GM21786 (cell line): ENCODE measurements around the gene KHDRBS2.
"Not testable (repeated sequence)": the region's sequence is repeated elsewhere in the genome, so short reads cannot be mapped to it uniquely, and the experiment has no call there.

Experiments
- ATAC-seq: cut with Tn5 transposase; IDR thresholded peaks from one replicate; pipeline ENCODE4 v1.9.1; 2021; ENCODE audit not compliant: unreplicated experiment

KHDRBS2 gene

GRCh38 chr6:61869632-61870400 lies 416.2 kb downstream of the KHDRBS2 start:
- ATAC-seq = no peak

DNA sequence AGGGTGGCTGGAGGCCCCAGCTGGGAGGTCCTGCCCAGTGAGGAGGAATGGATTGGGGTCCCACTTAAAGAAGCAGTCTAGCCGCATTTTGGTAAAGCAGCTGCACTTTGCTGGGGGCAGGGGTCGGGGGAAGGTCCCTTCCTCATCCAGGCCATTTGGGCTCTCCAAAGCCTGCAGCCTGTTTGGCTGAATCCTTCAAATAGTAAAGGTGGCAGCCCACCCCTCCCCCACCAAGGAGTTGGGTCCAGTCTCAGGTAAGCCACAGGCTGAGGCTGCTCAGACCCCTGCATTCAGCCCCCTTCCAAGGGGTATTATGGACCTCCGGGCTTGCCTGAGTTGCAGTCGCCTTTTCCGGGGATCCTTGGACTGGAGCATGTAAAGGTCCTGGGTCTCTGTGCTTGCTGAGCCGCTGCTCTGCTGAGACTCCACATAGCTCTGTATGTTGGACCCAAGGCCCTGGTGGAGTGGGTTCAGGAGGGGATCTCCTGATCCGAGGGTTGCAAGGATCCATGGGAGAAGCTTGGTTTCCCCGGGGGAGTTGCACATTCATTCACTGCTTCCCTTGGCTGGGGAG lies 417.4 kb downstream of the KHDRBS2 start:
- no peak for ATAC-seq

DNA sequence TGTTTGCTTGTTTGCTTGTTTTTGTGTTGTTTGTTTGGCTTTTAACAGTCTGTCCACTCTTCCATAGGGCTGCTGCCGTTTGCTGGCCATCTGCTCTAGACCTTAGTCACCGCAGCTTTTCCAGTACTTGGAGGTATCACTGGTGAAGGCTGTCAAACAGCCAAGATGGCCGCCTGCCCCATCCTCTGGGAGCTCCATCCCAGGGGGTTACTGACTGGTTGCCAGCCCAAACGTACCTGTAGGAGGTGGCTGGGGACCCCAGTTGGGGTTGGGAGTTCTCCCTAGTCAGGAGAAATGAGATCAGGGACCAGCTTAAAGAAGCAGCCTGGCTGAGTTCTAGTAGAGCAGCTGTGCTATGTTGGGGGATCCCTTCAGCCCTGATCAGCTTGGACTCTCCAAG lies 418.4 kb downstream of the KHDRBS2 start:
- no peak for ATAC-seq

- ATAC-seq = no peak
Measured at GRCh38 chr6:61857541-61857940, 428.5 kb downstream of the KHDRBS2 start.

- no peak for ATAC-seq
Measured at GRCh38 chr6:61841958-61842357, 444.1 kb downstream of the KHDRBS2 start.

GRCh38 chr6:61835237-61835636 lies 450.8 kb downstream of the KHDRBS2 start:
- no peak for ATAC-seq

GRCh38 chr6:61833176-61833755 lies 452.8 kb downstream of the KHDRBS2 start:
- no peak for ATAC-seq

- no peak for ATAC-seq
Measured at GRCh38 chr6:61817716-61818115, 468.3 kb downstream of the KHDRBS2 start.

GRCh38 chr6:61810047-61810446 lies 476.0 kb downstream of the KHDRBS2 start:
- ATAC-seq = no peak

DNA sequence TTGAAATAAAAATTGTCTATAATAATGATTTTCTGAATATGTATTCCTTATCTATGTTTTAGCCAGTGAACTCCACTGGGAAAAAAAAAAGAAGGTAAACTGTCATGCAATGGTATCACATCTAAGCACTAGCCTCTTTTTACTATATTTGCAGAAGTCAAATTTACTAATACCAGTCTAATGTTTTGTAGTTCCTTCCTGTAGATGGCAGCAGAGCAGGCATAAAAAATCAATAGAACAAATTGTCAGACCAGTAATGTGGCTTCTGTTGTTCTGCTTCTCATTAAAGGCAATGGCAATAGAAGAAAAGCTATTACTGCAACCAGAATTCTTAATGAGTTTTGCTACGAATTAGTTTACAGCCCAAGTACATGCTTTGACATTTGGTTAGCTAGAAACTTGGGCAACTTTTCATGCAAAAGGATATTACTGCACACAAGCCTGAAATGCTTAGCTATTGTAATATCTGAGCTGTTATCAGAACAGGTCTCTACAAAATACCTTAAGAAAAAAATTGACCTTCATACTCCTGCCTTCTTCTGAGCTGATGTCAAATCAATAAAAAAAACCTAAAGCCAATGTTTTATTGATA lies 476.9 kb downstream of the KHDRBS2 start:
- peak; percentile 66 for ATAC-seq

DNA sequence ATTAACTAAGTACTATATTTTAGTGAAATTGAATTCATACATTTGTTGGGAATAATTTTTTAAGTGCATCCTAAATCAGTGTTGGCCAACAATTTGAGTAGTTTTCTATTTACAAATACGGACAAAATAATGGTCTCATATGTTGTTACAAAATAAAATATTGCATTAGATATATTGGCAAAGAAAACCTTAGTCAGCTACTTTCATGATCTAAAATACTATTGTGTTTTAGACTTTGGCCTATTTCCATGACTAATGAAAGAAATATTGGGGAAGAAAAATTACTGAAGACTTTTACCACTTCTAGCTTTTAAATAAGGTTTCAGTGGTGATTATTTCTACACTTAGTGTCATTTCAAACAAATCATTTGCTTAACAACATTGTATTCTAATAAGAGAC lies 498.0 kb downstream of the KHDRBS2 start:
- ATAC-seq = no peak

- not testable (repeated sequence) for ATAC-seq
Measured at GRCh38 chr6:61769446-61769845, 516.6 kb downstream of the KHDRBS2 start.

- no peak for ATAC-seq
Measured at GRCh38 chr6:61755739-61756138, 530.3 kb downstream of the KHDRBS2 start.

- ATAC-seq = no peak
Measured at GRCh38 chr6:61751986-61752385, 534.0 kb downstream of the KHDRBS2 start.

- ATAC-seq = no peak
Measured at GRCh38 chr6:61745994-61746393, 540.0 kb downstream of the KHDRBS2 start.

- no peak for ATAC-seq
Measured at GRCh38 chr6:61711849-61712248, 574.2 kb downstream of the KHDRBS2 start.

- ATAC-seq = no peak
Measured at GRCh38 chr6:61688165-61688564, 597.9 kb downstream of the KHDRBS2 start.

- no peak for ATAC-seq
Measured at GRCh38 chr6:61682562-61682961, 603.5 kb downstream of the KHDRBS2 start.

DNA sequence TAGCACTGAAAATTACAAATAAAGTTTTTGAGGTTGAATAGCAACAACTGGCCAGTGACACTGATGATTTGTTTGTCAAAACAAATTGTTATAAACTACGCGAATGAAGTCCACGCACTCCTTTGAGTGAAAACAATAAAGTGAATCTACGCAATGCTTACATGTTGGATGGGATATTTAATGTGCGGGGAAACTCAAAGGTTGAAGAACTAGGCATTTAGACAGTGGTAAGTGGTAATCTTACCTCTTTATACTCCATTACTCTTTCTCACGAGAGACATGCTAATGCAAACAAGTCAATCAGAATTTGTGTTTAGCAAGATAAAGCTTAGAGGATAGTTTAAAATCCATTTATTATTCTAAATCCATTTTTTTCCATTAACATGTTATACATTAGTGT lies 606.4 kb downstream of the KHDRBS2 start:
- ATAC-seq = no peak

DNA sequence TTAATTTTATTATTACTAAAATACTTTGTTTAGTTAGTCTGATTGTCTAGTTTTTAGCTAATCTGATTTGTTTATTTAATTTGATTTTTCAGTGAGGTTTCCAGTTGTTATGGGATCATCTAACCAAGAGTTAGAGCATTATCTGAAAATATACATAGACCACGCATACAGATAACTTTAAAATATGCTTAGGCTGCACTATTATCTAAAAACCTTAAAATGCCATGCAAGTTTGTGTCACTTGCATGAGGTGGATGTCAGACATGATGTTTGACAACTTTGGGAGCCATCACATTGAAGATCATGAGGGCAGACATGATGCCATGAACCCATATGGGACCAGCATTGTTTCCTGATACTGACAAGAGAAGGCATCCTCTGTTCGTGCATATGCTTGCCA lies 610.3 kb downstream of the KHDRBS2 start:
- no peak for ATAC-seq

- no peak for ATAC-seq
Measured at GRCh38 chr6:61649845-61650244, 636.2 kb downstream of the KHDRBS2 start.

- no peak for ATAC-seq
Measured at GRCh38 chr6:61640463-61640862, 645.6 kb downstream of the KHDRBS2 start.
